ENCODE data around the gene LRRC61. TPM values are rescaled to one million over a fixed set of nuclear protein-coding genes. Genes with fewer than 3 reads are reported as not detected.
A peak's percentile ranks its signal among the peaks of the same experiment; 100 is the strongest.

Gene LRRC61
- total RNA-seq, 1 experiment from 2014 or later: not detected

- no peak for DNase-seq (ENCODE audit: low spot score)
Measured at GRCh38 chr7:150369748-150370501, 46.8 kb downstream of the LRRC61 start.

- peak; percentile 34 for DNase-seq (ENCODE audit: low spot score)
Measured at GRCh38 chr7:150370612-150371071, 47.5 kb downstream of the LRRC61 start.

GRCh38 chr7:150371131-150371995, 48.2 kb downstream of the LRRC61 start:
- DNase-seq (ENCODE audit: low spot score): no peak

- no peak for DNase-seq (ENCODE audit: low spot score)
Measured at GRCh38 chr7:150371996-150372270, 48.8 kb downstream of the LRRC61 start.

GRCh38 chr7:150372271-150373048, 49.3 kb downstream of the LRRC61 start:
- DNase-seq (ENCODE audit: low spot score): no peak

- no peak for DNase-seq (ENCODE audit: low spot score)
Measured at GRCh38 chr7:150373049-150373801, 50.1 kb downstream of the LRRC61 start.

- DNase-seq (ENCODE audit: low spot score): no peak
Measured at GRCh38 chr7:150374026-150374425, 50.9 kb downstream of the LRRC61 start.

- DNase-seq (ENCODE audit: low spot score): no peak
Measured at GRCh38 chr7:150374472-150374871, 51.3 kb downstream of the LRRC61 start.

- DNase-seq (ENCODE audit: low spot score): no peak
Measured at GRCh38 chr7:150375662-150376521, 52.7 kb downstream of the LRRC61 start.

- no peak for DNase-seq (ENCODE audit: low spot score)
Measured at GRCh38 chr7:150376560-150376959, 53.4 kb downstream of the LRRC61 start.

GRCh38 chr7:150377196-150377595, 54.0 kb downstream of the LRRC61 start:
- no peak for DNase-seq (ENCODE audit: low spot score)

- no peak for DNase-seq (ENCODE audit: low spot score)
Measured at GRCh38 chr7:150377635-150378034, 54.5 kb downstream of the LRRC61 start.

GRCh38 chr7:150378115-150378852, 55.1 kb downstream of the LRRC61 start:
- DNase-seq (ENCODE audit: low spot score): peak; percentile 90

GRCh38 chr7:150378853-150379440, 55.8 kb downstream of the LRRC61 start, which contains the start of gene ZNF775:
Gene ZNF775 (plus strand): TSS chr7:150379330. CDS start chr7:150388471, 9,141 bp downstream.
- DNase-seq (ENCODE audit: low spot score): peak; percentile 88

- DNase-seq (ENCODE audit: low spot score): peak; percentile 50
Measured at GRCh38 chr7:150379441-150380379, 56.6 kb downstream of the LRRC61 start.

GRCh38 chr7:150380463-150380862, 57.3 kb downstream of the LRRC61 start:
- DNase-seq (ENCODE audit: low spot score): no peak

GRCh38 chr7:150381096-150381495, 57.9 kb downstream of the LRRC61 start:
- DNase-seq (ENCODE audit: low spot score): no peak

GRCh38 chr7:150381785-150382122, 58.6 kb downstream of the LRRC61 start:
- DNase-seq (ENCODE audit: low spot score): no peak

All from A172 (cell line).